ENCODE data around the gene CSNK1E.

- TF ChIP-seq CEBPB (IDR thresholded peaks at IDR 0.05; ENCODE audit: low read depth, low read length) (no peak), MAZ (IDR thresholded peaks at IDR 0.05; ENCODE audit: borderline replicate concordance, low read depth, low read length) (no peak), BHLHE40 (IDR thresholded peaks at IDR 0.05; ENCODE audit: low read depth, low read length) (0 out of 2 replicates have a peak, but pooled peaks have one; percentile 1), POLR2A (IDR thresholded peaks at IDR 0.05; ENCODE audit: low read depth, low read length) (peak; percentile 85), FOS (IDR thresholded peaks at IDR 0.05; ENCODE audit: low read depth, low read length) (no peak), NFE2L2 (IDR thresholded peaks at IDR 0.05; ENCODE audit: low read depth, low read length) (no peak), USF2 (IDR thresholded peaks at IDR 0.05; ENCODE audit: low read depth, low read length) (no peak), SMC3 (IDR thresholded peaks at IDR 0.05; ENCODE audit: low read depth, low read length) (no peak), RAD21 (IDR thresholded peaks at IDR 0.05; ENCODE audit: low read length) (no peak), RCOR1 (IDR thresholded peaks at IDR 0.05; ENCODE audit: insufficient replicate concordance, low read length) (no peak)
- TF ChIP-seq, protein P1, sequence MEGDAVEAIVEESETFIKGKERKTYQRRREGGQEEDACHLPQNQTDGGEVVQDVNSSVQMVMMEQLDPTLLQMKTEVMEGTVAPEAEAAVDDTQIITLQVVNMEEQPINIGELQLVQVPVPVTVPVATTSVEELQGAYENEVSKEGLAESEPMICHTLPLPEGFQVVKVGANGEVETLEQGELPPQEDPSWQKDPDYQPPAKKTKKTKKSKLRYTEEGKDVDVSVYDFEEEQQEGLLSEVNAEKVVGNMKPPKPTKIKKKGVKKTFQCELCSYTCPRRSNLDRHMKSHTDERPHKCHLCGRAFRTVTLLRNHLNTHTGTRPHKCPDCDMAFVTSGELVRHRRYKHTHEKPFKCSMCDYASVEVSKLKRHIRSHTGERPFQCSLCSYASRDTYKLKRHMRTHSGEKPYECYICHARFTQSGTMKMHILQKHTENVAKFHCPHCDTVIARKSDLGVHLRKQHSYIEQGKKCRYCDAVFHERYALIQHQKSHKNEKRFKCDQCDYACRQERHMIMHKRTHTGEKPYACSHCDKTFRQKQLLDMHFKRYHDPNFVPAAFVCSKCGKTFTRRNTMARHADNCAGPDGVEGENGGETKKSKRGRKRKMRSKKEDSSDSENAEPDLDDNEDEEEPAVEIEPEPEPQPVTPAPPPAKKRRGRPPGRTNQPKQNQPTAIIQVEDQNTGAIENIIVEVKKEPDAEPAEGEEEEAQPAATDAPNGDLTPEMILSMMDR (conservative IDR thresholded peaks at IDR 0.05; ENCODE audit: low read depth, low read length): 0 out of 2 replicates have a peak, but pooled peaks have one; percentile 7
Measured at GRCh38 chr22:38314051-38314932, 2.9 kb downstream of the CSNK1E start.

All from IMR-90 (cell line).